Measurements from ENCODE around the gene UGT1A1. TPM values are rescaled to one million over a fixed set of nuclear protein-coding genes. Genes with fewer than 3 reads are reported as not detected.

Gene UGT1A1
- total and polyA plus RNA-seq, 10 of the 15 experiments (the other 5 are each of a cell fraction or from before 2014, with no cell fraction given) = not detected

DNA sequence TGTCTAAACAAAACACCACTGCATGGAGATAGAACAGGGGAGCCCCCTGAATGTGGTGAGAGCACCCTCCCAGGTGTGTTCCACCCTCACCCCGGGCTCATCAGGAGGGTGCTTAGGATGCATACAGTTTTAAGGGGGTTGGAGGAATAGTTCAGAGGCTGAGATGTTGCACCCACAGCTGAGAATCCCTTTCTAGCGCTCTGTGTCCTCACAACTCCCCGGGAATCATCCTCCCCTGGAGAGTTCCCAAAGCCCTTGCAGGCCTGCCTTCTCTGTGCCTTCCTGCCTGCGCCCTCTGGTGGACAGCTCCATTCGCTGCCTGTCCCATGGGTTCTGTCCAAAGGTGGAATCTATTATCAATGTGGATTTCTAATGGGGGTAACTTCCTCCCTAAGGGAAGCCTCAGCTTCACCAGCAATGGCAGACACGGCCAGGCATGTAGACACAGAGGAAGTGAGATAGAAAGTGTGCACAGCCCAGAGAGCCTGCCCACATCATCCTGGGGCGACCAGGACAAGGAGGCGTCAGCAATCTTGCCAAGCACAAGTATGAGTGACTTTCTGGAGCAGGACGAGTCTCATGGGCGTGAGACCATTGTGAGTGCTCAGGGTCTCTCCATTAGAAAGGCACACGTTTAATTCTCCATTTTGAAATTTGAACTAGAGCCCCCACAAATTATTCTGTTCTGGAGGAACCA lies 48.6 kb upstream of the UGT1A1 start:
- in situ Hi-C loops (cut with MboI) (no loop called here), intact Hi-C loops (cut with micrococcal nuclease; ENCODE audit: unreplicated experiment) (loop anchor here (1.0 to 10.0 kb wide), 3 partner anchors 227 to 307 kb away; no protein-coding TSS in a partner anchor)
- H3K9ac ChIP-seq (ENCODE audit: control insufficient read depth, insufficient read depth, low read length) = no peak overlapping the region
- H4K20me1 ChIP-seq (ENCODE audit: control insufficient read depth, insufficient read depth) = no peaks in the 10 kb centered on the region
- peaks cover 0 to 4% of the 10 kb centered on the region in 2 experiments; a peak in 1 of 4 replicates for H3K27me3 ChIP-seq (replicated peaks in 1 of 2; ENCODE audit: control insufficient read depth in 2 of 2, insufficient read depth in 2 of 2, low read length in 1 of 2)
- no peak overlapping the region for H3K4me3 ChIP-seq
- ChIA-PET POLR2A (no interaction called here), CTCF (interaction anchor here (0.5 to 2.0 kb wide), 16 partner anchors 16 to 1540 kb away, joined by 3 to 10 read pairs (median 3); no protein-coding TSS in a partner anchor), RAD21 (ENCODE audit: unreplicated experiment) (interaction anchor here (0.6 to 1.6 kb wide), 4 partner anchors 20 to 307 kb away, joined by 3 to 4 read pairs (median 4); no protein-coding TSS in a partner anchor), SMC1A (ENCODE audit: uncharacterized antibody, unreplicated experiment) (interaction anchor here (2.2 kb wide), 1 partner anchor 306 kb away, joined by 10 read pairs; no protein-coding TSS in a partner anchor)
- no peaks in the 10 kb centered on the region for H3K4me1 ChIP-seq (ENCODE audit: control insufficient read depth, insufficient read depth, low read length)
- no TSS peak for BruUV-seq (replicated peaks)
- DNase-seq (ENCODE audit: low read depth, low spot score) (peak; percentile 1), FAIRE-seq (peak; percentile 81), ATAC-seq (peak; percentile 96)
- H3K9me3 ChIP-seq (replicated peaks; ENCODE audit: control insufficient read depth, insufficient read depth, low read length) = no peaks in the 10 kb centered on the region; the same call in 1 of the 3 replicates
- no peaks in the 10 kb centered on the region for H3K36me3 ChIP-seq (ENCODE audit: control insufficient read depth in 2 of 2, insufficient read depth in 2 of 2, low read length in 1 of 2)
- TF ChIP-seq TCF7 (IDR thresholded peaks at IDR 0.05; ENCODE audit: borderline replicate concordance) (no peak), CTCF (IDR thresholded peaks at IDR 0.05 in 2 of 3, conservative IDR thresholded peaks at IDR 0.05 in 1 of 3; ENCODE audit: control insufficient read depth in 2 of 3, extremely low read depth in 1 of 3, insufficient read depth in 1 of 3, low read depth in 3 of 3, low read length in 3 of 3) (peak; percentile 82 to 87 (median 85)), SMC3 (IDR thresholded peaks at IDR 0.05; ENCODE audit: borderline replicate concordance, low read length) (peak; percentile 76), YY1 (IDR thresholded peaks at IDR 0.05; ENCODE audit: low read depth, low read length) (peak; percentile 51; the same call in 1 of the 2 replicates), RAD21 (IDR thresholded peaks at IDR 0.05; ENCODE audit: insufficient read depth, low read depth, low read length) (peak; percentile 83)
- no peak overlapping the region for H3K27ac ChIP-seq (ENCODE audit: control insufficient read depth, insufficient read depth)
- no peaks in the 10 kb centered on the region for H3K79me2 ChIP-seq (ENCODE audit: control insufficient read depth, insufficient read depth, low read length)
- no peak overlapping the region for H2AFZ ChIP-seq (ENCODE audit: control insufficient read depth, low read depth, low read length)
- 12% methylated on average over 11 of the region's 11 CpGs for WGBS (ENCODE audit: insufficient coverage, insufficient replicate concordance, low lambda C conversion rate, missing lambda C conversion rate)
- no peak overlapping the region for H3K4me2 ChIP-seq (ENCODE audit: control insufficient read depth, insufficient read depth)

Measured in GM12878 (cell line).